Fibroblast of the conjunctiva (primary cell): ENCODE results near the gene OR6Q1.
"Not testable (repeated sequence)": the region's sequence is repeated elsewhere in the genome, so short reads cannot be mapped to it uniquely, and the experiment has no call there.

Experiments
- DNase-seq: peaks from one replicate; pipeline ENCODE4 v3.0.0-alpha.2; 2010; ENCODE audit warnings: low read depth

Gene OR6Q1, protein sequence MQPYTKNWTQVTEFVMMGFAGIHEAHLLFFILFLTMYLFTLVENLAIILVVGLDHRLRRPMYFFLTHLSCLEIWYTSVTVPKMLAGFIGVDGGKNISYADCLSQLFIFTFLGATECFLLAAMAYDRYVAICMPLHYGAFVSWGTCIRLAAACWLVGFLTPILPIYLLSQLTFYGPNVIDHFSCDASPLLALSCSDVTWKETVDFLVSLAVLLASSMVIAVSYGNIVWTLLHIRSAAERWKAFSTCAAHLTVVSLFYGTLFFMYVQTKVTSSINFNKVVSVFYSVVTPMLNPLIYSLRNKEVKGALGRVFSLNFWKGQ

DNA sequence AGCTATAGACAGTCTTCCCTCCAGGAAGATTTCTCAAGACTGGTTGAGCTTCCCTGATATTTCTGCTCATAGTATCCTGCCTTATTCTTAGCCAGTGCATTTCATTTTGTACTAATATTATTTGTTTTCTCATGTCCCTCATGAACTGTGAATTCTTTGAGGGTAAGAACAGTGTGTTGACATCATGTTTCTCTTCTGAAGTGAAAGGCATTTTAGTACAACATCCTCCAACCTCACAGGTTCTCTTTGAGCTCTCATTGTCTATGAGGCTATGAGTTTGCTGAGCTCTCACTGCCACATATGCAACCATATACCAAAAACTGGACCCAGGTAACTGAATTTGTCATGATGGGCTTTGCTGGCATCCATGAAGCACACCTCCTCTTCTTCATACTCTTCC lies at the start of gene OR6Q1:
OR6Q1 (plus strand) TSS at position 301 of the 400 bp plus-strand sequence; CDS start at position 301, 0 bp downstream.
- no peak for DNase-seq

DNA sequence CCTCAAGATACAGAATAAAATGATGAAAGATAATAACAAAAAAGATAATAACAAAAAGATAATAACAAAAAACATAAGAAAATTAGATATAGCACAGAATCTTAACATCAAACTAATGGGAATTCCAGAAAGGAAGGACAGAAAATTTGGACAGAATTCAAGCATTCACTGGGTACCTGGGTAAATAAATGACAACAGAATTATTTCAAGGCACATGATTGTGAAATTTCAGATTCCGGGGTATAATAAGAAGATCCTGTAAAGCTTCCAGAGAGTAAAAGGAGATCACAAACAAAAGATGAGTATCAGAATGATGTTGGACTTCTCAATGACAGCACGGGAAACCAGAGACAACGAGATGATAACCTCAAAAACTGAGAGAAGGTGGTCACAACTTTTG lies 49.2 kb upstream of the OR6Q1 start:
- DNase-seq: no peak

DNA sequence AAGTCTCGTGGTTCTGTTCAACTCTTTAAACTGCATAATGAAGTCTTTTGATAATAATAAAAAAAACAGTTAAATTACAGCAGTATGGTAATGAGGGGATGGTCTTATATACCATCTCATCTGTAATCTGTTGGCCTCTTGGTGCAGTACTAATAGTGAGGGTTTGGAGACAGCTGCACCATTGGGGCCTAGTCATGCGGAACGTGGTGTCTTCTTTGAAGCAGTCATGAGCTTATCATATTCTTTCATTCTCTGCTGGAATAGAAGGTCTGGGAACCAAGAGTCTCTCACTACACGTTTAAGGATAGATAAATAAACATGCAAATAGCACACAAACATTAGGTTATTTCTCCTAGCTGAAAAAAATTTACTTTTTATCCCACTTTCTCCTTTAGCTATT lies 48.0 kb upstream of the OR6Q1 start:
- no peak for DNase-seq

DNA sequence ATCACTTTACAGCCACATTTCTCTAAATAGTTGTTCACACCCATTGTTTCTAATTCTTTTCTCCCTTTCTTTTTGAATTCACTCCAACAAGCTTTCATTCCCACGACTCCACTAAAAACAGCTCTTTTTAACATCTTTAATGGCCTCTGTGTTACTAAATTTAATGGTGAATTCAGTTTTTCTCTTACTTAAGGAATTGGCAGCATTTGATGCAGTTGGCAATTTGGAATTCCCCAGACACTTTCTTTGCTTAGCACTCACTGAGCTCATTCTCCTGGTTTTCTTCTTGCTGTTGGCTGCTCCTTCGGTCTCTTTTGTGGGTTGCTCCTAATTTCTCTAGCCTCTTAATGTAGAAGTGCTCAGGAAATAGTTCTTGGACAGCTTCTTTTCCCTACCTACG lies 47.6 kb upstream of the OR6Q1 start:
- DNase-seq: no peak

DNA sequence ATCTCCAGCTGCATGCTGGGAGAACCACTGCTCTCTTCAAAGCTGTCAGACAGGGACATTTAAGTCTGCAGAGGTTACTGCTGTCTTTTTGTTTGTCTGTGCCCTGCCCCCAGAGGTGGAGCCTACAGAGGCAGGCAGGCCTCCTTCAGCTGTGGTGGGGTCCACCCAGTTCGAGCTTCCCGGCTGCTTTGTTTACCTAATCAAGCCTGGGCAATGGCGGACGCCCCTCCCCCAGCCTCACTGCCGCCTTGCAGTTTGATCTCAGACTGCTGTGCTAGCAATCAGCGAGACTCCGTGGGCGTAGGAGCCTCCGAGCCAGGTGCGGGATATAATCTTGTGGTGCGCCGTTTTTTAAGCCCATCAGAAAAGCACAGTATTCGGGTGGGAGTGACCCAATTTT lies 31.2 kb upstream of the OR6Q1 start:
- DNase-seq: not testable (repeated sequence)

DNA sequence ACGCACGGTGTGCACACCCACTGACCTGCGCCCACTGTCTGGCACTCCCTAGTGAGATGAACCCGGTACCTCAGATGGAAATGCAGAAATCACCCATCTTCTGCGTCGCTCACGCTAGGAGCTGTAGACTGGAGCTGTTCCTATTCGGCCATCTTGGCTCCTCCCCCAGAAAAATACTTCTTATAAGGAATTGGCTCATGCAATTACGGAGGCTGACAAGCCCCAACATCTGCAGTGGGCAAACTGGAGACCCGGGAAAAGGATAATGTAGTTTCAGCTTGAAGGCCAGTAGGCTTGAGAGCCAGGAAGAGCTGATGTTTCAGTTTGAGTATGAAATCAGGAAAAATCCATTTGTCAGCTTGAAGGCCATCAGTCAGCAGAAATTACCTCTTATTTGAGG lies 30.7 kb upstream of the OR6Q1 start:
- DNase-seq: not testable (repeated sequence)

DNA sequence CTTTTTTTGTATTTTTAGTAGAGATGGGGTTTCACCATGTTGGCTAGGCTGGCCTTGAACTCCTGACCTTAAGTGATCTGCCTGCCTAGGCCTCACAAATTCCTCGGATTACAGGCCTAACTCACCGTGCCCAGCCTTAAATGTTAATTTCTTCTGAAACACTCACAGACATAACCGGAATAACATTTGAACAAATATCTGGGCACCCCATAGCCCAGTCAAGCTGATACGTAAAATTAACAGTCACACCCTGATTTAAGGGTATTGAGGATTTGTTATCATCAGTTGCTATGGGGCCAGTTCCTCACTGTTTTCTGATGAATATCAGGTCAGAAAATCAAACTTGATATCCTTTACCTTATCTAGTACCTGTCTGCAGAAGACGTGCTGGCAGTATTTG lies 30.1 kb upstream of the OR6Q1 start:
- DNase-seq: no peak

DNA sequence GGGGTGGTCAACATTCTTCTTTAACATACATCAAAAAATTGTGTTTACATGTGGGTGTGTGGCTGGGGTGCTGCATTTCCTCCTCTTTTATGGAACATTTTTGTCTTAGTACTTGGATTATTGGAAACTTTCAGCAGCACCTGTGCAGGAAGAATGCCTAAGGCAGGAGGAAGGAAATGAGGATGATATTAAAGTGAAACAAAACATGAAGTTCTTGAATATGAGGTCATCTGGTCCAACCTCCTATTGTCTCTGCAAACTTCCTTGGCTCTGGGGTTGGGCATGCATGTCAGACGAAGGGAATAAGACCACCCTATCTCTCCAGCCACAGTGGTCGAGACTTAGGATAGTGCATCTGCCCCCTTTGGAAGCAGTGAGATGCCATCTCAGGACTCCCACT lies 27.7 kb upstream of the OR6Q1 start:
- no peak for DNase-seq

DNA sequence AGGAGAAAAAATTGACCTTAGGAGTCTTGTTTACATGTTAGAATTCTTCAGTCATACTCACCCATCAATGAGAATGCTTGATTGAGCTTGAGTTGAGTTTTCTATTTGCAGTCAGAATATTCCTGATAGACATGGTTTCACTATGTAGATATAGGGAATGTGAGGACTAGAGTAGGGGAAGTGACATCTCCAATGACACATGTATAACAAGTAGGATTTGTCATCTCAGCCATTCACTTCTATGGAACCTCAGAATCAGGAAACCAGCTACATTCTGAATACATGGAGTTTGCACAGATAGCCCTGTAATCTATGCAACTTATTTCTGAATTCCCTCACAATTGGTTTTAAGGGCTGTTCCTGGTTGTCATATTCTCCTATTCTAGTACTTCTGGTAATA lies 27.2 kb upstream of the OR6Q1 start:
- no peak for DNase-seq

DNA sequence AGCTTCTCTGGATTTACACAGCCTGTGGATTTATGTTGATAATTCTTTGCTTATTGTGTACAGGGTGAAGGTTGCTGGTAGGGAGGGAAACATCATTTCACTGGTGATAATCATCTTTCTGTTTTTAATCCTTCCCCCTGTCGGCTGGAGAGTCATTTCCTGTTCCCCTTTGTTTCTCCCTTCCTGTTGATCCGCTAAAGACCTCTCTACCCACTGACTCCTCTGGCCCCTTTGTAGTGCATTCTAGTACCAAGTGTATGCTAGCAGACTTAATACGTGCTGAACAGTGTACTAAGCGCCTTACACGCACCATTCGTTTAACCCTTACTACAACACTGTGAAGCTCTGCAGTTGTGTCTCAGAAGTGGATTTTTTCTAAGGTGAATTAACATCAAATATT lies 26.1 kb upstream of the OR6Q1 start:
- DNase-seq: no peak

DNA sequence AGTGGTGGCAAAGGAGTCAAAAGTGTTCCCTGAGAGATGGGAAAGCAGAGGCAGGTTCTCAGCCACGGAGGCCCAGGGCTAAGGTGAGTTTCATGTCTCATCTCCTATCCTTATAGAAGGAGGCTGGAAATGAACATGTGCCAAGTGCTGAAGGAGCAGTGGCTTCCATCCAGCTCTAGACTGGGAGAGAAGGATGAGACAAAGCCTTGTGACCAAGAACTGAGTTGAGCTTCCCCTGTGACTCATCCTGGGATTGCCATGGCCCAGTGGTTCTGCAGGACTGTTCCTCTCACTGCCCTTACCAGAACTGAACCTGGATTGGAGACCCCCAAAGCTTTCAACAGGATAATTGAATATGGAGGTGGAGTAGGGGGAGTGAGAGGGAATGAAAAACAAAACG lies 23.8 kb upstream of the OR6Q1 start:
- no peak for DNase-seq

DNA sequence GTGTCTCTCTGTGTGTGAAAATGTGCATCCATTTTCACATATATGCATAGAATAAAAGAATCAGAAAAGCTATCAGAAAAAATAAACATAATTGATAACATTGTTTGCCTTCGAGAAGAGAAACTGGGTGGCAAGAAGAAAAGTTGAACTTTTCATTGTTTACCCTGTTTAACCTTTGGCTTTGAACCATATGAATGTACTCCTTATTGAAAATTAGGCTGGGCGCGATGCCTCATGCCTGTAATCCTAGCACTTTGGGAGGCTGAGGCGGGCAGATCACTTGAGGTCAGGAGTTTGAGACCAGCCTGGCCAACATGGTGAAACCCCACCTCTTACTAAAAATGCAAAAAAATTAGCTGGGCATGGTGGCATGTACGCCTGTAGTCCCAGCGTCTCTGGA lies 19.0 kb upstream of the OR6Q1 start:
- DNase-seq: no peak

DNA sequence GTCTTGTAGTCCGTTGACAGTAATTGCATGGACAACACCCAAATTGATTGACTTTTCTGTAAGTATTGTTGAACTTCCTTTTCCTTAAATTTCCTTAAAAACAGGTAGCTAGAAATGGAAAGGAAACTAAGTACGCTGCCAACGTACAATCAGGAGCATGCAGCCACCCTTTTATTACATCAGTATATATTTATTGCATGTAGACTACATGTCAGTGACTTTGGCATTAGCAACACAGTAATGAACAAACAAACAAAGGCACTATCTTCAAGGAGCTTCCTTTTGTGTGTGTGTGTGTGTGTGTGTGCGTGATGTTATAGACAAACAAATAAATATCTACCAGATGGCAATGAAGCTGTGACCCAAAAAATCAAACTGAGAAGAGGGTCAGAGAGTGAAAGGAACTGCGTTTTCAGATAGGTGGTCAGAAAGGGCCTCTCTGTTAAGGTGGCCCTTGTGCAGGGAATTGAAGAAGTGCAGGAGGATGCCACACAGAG lies 7.3 kb upstream of the OR6Q1 start, which contains the start of gene OR9Q1:
OR9Q1 (plus strand) TSS at position 447 of the 497 bp plus-strand sequence. CDS start 155,564 bp downstream, outside the sequence.
- no peak for DNase-seq

DNA sequence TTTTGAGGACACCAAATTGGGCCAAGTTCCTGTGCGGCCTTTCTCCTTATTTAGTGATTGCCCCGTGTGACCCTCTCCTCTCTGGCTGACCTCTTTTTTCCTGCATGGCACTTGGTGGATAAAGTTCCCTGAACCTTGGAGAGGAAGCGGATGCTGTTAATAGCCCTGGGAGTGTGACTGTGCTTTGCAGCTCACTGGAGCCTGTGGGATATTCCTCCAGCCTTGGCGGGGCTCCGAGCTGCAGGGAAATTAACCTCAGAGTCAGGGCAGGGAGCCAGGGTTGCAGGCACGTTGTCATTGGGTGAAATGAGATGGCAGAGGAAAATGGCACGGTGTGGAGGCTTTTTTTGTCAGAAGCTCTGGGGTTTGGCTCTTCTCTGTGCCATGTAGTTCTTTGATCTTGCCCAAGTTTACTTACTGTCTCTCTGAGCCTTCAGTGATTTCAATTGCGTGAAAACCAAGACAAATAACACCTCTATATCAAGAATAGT lies 6.1 kb upstream of the OR6Q1 start:
- peak; percentile 1 for DNase-seq

DNA sequence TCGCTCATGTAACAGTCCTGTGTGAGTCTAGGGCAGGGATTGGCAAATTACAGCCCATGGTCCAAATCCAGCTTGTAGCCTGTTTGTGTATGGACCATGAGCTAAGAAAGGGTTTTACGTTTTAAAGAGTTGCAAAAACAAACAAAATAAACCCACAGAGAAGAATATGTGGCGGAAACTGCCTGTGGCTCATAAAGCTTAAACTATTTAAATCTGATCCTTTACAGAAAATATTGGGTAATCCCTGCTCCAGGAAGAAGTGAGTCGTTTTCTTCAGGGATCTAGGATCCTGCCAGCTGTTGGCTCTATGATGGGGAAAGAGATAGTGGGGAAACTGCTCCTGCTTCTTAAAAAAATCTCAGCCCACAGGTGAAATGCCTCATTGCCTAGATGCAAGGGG lies 3.4 kb upstream of the OR6Q1 start:
- peak; percentile 14 for DNase-seq

DNA sequence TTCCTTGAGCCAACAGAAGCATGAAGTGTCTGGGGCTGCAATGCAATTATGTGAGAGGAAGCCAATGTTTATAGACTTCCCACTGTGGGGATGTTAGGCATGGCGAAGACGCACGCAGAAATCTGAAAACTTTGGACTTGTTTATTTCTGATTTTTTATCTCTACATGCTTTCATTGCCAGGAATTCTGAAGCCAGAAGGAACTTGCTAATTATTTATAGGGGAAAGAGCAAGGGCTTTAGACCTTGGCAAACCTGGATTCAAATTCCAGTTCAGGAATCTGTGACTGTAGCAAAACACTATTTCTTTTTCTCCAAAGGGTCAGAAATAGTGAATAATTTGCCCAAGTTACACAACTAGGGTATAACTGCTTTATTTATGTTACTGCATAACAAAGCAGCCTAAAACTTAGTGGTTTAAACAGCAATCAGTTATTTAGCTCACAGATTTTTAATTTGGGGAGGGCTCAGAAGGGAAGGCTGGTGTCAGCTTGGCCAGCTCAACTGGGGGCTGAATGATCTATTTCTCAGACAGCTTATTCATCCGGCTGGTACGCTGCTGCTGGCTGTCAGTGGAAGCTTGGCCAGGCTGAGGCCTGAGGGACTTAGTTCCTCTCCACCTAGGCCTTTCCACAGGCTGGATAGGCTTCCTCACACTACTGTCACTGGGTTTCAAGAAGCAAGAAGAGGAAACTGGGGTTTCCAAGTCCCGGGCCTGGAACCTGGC lies 1.9 kb upstream of the OR6Q1 start:
- DNase-seq: no peak

DNA sequence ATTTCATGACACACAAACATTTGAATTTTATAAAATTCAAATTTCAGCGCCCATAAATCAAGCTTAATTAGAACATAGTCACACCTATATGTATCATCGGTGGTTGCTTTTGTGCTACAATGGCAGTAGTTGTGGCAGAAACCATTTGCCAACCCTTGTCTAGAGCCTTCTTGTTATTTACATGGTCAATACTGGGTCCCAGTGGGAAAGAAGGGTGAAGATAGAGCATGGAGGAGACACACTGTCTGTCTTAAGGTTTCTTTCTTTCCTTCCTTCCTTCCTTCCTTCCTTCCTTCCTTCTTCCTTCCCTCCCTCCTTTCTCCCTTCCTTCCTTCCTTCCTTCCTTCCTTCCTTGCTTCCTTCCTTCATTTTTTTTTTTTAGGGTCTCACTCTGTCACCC lies 3.7 kb downstream of the OR6Q1 start:
- no peak for DNase-seq

DNA sequence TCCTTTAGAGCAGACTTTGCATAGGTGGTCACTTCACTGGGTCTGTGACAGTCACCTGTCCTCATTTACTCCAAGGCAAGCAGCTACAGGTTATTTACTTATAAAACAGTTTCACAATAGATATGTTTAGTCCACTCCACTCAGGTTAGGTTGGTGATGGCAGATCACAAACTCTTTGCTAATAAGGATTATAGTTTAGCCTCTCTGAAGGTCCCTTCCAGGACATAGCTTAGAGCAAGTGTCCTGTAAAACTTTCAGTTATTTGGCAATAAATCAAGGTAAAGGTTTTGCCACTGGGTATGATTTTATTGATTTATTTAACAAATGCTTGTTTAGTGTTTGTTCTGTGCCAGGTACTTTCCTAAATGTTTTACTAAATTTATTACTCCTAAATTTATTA lies 8.8 kb downstream of the OR6Q1 start:
- no peak for DNase-seq

DNA sequence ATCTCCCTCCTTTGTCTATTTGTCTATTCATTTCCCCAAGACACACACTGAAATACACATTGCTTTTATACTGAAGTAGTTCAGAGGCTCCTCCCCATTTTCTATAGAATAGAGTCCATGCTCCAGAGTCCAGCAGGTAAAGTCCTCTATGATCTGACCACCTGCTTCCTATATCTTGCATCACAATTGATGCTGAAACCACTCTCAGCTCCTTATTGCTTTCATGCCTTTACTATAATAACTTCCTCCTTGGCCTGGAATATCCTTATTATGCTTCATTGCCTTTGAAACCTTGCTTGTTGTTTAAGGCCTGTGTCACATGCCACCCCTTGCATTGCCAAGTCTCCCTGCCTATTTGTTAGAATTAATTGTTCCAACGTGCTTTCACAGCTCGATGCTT lies 12.6 kb downstream of the OR6Q1 start:
- no peak for DNase-seq

DNA sequence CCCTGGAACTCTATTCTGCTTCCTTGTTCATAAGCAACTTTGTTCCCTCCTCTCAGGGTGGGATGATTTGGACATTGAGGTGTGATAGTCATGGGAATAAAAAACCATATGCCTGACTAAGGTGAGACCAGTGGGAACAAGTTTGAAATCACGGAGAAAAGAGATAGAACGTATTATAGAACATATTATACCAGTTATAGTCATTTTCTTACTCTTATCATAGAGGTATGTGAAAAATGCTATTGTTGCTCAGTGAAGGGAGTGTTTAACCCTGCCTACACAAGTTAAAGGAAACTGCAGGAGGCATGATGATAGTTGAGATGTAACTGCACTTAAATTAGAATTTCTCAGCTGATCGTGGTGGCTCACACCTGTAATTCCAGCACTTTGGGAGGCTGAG lies 15.5 kb downstream of the OR6Q1 start:
- DNase-seq: no peak

DNA sequence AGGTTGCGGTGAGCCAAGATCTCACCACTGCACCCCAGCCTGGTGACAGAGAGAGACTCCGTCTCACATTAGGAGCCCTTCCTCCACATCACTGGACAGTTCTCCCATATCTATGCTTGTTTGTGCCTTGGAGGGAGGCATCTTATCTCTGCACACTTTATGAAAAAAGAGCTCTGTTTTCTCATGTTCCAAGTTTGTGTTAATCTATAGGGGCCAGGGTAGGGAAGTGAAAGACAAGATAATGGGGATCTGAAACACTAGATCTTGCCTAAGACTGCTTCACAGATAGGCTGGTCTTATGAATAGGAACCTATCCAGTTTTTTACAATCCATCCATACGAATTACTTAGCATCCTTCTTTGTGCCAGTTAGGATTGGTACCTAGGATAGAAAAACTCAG lies 17.1 kb downstream of the OR6Q1 start:
- DNase-seq: no peak

DNA sequence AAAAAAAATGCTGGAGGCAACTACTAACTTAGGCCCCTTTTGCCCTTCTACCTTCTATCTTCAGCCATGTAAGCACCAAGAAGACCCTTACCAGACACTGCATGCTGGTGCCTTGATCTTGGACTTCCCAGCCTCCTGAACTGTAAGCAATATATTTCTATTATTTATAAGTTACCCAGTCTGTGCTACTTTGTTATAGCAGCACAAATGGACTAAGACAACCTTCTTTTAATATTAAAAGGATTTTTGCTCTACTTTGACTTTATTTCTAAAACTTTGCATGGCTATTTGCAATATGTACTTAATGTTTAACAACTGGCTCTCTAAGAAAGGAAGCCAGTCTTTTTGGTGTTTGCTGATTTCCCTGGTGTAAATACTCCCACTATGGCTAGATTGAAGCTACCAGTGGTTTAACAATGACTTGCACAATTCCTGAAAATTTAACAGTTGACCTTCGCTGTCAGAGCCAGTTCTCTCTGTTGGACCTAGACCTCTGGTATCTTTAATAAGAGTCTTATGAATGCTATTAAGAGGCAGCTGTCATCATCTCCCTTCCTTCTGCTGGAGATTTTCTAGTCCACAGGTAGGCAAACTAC lies 25.2 kb downstream of the OR6Q1 start:
- no peak for DNase-seq

DNA sequence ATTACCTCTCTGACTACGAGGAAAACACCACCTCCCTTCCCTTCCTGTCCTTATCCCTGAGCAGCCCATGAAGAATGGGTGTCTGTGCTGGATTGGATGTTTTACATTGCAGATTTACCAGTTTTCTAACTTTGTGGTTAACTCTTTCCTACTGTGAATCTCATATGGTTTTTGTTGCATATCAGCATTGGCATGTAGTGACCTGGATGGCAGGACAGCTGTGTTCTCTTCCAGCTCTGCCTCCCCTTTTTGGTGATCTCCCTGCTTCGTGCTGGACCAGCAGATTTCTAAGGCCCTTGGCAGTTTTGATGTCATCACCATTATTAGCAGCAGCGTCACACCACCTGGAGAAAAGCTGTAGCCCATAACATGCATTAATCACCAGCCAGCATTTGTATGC lies 26.7 kb downstream of the OR6Q1 start:
- DNase-seq: no peak
